IPS-18c (cell line): Measurements from ENCODE around the gene MEAK7.
"Not testable (repeated sequence)": the region's sequence is repeated elsewhere in the genome, so short reads cannot be mapped to it uniquely, and the experiment has no call there.

Experiments
- H3K4me3 ChIP-seq: 2 replicates; pipeline ENCODE4 v1.7.0; 2013; ENCODE audit warnings: low read depth, mild to moderate bottlenecking, low read length, moderate library complexity; ENCODE audit not compliant: insufficient read depth
- H3K9me3 ChIP-seq: one replicate; pipeline ENCODE4 v1.6.1; 2013; ENCODE audit warnings: mild to moderate bottlenecking, low read length, moderate library complexity; ENCODE audit not compliant: control insufficient read depth, insufficient read depth

MEAK7 gene

DNA sequence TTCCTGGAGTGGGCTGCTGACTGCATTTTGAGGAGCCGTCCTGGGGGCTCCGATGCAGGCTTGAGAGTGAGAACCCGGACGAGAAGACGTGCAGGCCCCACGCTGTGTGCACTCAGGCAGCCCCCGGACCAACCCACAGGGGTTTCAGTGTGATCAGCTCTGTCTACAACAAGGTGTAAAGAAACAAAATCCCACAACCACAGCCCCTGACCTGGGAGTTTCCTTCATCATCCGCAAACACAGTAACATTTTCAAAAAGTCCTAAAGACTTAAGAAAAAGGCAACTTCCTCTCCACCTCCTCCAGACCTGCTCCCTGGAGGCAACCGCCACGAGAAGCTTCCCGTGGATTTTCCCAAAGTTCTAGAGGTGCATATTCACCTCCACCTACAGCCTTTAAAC is 15.4 kb upstream of the MEAK7 start:
- no peaks in the 10 kb centered on the region for H3K9me3 ChIP-seq
- H3K4me3 ChIP-seq = no peak overlapping the region

DNA sequence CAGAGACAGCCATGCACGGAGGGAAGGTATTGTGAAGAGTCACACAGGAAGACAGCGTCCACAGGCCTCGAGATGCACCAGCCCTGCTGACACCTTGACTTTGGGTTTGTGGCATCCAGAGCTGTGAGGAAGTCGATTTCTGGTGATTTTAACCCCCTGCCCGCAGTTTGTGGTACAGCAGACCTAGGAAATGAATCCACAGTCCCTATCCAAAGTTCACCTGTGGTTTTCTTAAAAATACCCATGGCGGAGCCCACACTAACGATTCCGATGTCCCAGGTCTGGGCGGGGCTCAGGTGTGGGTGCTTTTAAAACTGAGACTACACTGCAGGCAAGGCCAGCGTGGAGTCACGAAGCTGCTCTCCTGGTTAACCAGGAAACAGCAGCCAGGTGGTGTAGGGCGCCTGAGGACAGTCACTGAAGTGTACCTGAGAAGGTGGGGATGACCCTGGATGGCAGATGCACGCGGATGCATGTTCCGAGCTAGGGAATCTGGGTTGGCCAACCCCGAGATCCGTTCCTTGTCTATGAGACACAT is 14.4 kb upstream of the MEAK7 start:
- Histone ChIP-seq H3K9me3 (no peaks in the 10 kb centered on the region), H3K4me3 (no peak overlapping the region)

DNA sequence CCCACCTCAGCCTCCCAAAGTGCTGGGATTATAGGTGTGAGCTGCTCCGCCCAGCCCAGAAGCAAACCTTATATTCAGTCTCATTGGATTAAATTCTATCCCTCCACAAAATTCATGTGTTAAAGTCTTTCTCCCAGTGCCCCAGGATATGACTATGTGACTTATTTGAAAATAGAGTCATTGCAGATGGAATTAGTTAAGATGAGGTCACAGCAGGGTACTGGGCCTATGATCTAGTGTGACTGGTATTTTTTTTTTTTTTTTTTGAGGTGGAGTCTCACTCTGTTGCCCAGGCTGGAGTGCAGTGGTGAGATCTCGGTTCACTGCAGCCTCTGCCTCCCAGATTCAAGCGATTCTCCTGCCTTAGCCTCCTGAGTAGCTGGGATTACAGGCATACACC is 13.8 kb upstream of the MEAK7 start:
- H3K4me3 ChIP-seq, H3K9me3 ChIP-seq: not testable (repeated sequence)

DNA sequence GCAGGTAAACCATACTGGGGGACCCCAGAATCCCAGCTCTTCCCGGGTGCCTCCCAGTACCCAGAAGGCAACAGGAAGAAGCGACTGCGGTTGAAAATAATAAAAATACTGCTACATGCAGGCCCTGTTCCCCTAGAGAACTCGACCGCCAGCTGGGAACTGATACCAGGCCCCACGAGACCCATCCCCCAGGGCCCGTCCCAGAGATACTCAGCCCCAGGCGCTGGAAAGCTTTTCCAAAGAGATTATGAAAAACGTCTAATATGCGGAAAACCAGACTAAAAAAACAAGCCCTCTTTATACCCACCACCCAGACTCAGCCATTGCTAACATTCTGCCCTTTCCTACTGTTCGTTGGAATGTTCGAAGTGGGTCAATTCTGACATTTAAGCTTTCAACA is 12.9 kb upstream of the MEAK7 start:
- H3K9me3 ChIP-seq = no peaks in the 10 kb centered on the region
- no peak overlapping the region for H3K4me3 ChIP-seq

DNA sequence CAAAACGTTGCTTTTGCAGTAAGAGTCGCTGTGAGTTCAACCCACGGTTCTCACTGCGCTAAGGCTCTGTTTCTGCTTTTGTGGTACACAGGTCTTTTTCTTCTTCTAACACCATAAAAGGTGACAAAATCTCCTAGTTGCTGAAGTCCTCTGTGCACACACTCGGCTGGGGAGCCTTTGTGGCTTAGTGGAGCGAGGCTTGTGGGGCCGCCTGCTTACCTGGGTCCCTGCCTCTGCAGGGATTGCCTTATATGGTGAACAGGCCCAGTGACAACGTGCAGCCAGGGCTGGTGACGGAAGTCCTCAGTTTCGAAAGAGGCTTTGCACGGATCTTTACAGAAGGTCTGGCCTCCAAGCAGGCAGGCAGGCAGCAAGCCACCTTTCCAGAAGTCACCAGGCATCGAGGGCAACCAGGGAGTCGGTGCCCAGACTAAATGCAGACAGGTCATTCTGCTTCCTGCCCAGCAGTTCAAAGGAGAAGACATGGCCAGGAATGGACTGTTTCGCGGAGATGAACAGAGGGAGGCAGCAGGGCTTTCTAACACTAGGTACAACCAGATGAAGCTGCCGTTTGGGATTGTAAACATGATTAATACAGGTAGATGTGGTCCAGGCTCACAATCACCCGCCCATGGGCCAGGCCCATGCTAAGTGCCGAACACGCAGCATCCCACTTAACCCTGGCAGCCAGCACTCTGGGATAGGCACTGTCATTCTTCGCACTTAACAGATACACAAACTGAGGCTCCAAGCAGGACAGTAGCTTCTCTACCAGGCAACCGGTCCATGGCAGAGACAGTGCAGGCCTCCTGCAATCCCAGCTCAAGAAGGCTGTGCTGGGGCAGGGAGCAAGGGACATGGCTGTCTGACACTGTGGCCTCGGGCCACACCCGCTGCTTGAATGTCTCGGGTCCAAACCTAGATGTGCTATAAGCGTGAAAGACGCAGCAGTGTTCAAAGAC is 10.7 kb upstream of the MEAK7 start:
- no peak overlapping the region for H3K4me3 ChIP-seq
- no peaks in the 10 kb centered on the region for H3K9me3 ChIP-seq

DNA sequence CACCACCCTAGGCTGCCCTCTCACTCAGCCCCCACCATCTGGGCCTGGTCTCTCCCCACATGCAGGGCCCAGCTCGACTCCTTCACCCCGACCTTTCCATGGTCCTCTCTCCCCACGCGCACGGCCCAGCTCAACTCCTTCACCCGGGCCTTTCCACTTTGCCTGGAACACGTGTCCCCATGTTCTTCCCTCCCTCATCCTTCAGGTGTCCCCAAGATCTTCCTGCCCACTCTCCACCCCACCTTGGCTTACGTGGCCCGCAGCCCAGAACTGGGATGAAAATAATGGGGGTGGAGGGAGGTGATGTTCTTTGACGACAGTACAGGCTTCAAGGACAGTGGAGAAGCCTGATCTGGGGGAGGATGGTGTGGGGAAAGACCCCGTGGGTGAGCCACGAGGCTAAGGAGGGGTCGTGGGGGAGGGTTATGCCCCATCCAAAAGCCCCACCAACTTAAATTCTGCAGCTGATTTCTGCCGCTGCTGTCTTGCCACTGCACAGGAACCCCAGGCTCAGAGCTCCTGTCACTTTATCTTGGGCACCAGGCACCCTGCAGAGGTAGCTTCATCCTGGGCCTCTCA is 9.9 kb upstream of the MEAK7 start:
- Histone ChIP-seq H3K9me3 (no peaks in the 10 kb centered on the region), H3K4me3 (no peak overlapping the region)

DNA sequence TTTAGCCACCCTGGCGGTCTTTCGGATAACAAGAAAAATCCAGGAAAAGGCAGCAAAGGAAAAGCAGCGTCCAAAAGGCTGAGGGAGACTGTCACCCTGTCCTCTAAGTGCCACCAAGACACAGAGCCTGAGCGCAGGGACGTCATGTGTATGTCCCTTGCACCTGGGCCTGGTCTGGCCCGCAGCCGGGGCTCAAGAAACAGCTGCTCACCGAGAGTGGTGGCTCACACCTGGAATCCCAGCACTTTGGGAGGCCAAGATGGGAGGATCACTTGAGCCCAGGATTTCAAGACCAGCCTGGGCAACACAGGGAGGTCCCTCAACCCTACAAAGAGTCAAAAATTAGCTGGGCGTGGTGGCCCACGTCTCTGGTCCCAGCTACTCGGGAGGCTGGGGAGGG is 9.2 kb upstream of the MEAK7 start:
- Histone ChIP-seq H3K9me3 (no peaks in the 10 kb centered on the region), H3K4me3 (no peak overlapping the region)

DNA sequence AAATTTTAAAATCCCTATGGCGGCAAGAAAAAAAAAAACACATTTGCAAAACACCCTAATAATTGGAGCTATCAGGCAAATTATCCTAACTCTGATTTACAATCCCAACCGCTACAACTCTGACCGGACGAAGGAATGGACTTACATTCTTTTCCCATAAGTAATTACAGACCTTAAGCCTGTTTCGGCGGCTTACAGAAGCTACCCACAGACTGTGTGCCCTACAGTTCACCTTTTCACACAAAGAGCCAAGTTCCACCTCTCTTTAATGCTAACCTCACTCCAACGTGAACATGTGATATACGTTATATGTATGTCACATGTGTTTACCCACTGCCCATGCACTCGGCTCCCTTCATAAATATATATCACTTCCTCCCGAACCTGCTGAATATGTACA is 8.7 kb upstream of the MEAK7 start:
- Histone ChIP-seq H3K4me3 (no peak overlapping the region), H3K9me3 (no peaks in the 10 kb centered on the region)

DNA sequence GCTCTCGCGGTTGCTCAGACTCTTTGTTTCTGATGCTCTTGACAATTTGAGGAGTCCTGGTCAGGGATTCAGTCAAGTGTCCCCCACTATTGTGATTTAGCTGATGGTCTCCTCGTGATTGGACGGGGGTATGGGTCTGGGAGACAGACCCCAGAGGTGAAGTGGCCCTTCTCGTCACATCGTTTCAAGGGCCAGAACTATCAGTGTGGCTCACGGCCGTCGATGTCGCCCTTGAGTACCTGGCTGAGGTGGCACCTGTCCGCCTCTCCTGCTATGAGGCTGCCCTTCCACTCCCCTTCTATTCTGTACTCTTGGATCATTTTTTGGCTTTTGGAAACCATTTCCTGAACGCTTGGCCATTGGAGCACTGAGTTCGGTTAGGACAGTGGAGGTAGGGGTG is 7.4 kb upstream of the MEAK7 start:
- Histone ChIP-seq H3K9me3 (no peaks in the 10 kb centered on the region), H3K4me3 (no peak overlapping the region)

DNA sequence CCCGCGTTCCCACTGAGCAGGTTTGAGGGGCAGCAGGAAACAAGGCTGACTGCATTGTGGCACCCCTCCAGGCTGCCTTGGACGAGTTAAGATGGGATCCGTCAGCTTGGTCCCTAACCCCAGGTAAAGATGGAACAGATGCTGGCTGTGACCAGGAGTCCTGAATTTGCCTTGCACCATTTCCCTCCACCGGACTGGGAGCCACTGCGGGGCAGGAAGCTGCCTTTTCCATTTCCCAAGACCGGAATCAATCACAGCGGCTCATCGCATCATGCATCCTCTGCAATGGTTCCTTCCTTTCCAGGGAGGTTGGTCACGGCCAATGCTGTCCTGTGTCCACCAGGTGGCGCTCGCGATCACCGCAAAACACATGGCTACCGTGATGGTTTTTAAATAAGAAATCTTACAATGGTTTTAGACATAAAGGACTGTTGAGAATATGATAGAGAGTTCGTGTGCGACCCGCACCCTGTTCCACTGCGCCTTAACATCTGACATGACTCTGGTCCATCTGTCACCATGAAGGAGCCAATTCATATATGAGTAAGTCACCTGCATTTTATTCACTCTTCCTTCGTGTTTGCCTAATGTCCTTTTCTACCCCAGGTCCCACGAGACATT is 6.8 kb upstream of the MEAK7 start:
- no peak overlapping the region for H3K4me3 ChIP-seq

DNA sequence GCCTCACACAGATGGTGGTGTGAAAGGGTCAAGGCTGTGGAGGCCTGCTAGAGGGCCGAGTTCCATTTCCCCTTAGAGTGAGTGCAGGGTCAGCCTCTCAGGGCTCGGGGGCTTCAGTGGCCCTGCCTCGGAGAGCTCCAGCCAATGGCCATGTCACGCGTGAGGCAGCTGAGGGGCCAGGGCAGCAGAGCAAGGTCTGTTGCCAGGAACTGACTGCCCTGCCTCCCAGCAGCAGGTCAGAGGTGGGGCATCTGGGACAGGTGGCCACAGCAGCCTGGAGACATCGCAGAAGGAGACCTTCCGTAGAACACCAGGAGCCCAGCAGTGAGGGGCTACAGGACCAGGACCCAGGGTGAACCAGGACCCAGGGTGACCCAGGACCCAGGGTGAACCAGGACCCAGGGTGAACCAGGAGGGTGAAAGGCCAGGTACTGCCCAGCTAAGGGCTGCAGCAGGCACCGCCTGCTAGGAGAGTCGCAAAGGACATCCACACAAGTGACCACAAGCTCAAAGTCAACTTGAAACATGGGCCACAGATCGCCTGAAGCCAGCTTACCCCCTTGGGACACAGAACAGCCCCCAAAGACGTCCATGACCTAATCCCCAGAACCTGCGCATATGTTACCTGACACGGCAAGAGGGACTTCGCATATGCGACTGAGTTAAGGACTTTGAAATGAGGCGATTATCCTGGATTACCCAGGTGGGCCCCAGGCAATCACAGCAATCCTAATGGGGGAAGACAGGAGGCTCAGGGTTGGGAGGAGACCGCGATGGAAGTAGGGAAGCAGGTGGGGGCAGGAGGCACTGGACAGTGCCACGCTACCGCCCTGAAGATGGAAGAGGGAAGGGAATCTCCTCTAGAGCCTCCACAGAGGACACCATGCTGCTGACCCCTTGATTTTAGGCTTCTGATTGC is 4.8 kb upstream of the MEAK7 start:
- H3K9me3 ChIP-seq = peaks cover 1% of the 10 kb centered on the region
- H3K4me3 ChIP-seq = no peak overlapping the region

More for the DNA sequence above, 6.8 kb upstream of the MEAK7 start:
- H3K9me3 ChIP-seq = no peaks in the 10 kb centered on the region

DNA sequence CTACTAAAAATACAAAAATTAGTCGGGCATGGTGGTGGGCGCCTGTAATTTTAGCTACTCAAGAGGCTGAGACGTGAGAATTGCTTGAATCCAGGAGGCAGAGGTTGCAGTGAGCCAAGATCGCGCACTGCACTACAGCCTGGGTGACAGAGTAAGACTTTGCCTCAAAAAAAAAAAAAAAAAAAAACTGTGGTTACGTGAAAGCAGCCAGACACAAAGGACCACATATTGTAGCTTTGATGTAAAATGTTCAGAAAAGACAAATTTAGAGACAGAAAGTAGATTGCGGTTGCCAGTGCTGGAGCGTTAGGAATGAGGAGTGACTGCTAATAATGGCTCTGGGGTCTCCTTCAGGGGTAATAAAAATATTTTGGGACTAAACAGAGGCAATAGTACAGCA is 4.0 kb upstream of the MEAK7 start:
- Histone ChIP-seq H3K9me3 (peaks cover 2% of the 10 kb centered on the region), H3K4me3 (no peak overlapping the region)

DNA sequence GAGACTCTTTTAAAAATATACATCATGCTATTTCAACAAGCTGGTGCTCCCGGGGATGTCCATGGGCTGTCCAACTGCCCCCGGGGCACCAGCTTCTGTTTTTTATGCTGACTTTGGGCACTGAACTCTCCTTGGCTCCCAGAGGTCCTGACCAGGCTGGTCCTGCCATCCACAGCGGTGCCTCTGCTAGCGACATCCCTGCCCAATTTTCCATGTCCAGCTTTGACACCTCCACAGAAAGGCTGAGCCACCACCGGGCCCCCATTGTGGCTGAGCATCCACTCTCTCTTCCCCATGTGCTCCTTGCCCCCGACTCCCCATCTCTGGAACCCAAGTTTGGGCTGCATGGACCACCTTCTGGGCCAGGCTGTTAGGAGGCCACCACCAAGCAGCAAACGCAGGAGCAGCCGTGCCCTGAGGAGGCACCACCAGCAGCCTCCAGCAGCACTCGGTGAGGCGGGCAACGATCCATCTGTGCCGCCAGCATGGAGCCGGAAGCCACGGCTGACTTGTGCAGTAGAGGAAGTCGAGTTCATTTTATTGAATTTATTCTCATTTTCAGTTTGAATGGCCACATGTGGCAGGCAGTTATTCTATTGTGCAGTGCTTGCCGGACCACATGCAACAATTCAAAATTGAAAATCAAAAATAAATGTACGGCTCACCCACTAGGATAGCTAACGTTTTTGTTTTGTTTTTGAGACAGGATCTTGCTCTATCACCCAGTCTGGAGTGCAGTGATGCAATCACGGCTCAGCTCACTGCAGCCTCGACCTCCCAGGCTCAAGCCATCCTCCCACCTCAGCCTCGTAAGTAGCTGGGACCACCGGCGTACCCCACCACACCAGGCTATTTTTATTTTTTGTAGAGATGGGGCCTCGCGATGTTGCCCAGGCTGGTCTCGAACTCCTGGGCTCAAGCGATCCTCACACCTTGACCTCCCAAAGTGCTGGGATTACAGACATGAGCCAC is 2.8 kb upstream of the MEAK7 start:
- Histone ChIP-seq H3K4me3 (no peak overlapping the region), H3K9me3 (peaks cover 2% of the 10 kb centered on the region)

DNA sequence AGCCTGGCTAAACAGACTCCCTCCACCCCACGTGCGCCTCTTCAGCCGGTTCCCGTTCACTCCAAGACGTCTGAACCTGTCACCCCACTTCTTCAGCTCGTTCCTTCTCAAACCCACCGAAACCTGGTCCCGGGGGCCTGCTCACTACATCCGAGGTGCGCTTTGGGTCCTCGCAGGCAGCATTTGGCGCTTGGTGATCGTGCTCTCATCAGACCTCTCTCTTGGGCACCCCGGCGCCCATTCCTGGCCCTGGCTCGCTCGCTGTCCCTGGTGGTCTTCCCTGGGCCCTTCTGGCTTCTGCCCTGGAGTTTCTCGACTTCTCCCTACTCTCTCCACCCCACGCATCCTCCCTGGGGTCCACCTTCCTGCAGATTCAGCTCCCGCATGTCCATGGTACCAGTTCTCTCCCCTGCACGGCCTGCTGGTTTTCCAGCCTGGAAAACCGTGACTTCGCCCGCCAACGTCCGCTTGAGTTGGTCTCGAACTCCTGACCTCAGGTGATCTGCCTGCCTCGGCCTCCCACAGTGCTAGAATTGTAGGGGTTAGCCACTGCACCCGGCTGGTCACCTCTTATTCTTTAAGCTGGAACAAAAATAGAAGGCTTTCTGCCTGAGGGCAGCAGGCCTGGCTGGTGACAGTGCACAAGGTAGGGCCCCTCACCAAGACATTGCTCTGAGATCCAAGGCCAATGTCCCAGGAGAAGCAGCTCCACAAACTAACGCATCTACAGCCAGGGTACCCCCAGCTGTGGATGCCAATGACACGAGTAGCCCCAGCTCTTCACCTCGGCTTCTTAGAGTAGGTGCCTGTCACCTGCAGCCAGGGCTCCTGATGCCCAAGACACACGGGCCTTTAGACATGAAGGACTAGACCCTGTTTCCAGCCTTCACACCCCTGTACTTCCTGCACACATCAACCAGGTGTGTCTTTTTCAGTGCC is 1.1 kb upstream of the MEAK7 start:
- peaks cover 4% of the 10 kb centered on the region for H3K9me3 ChIP-seq
- H3K4me3 ChIP-seq = peak overlapping the region; percentile 46

DNA sequence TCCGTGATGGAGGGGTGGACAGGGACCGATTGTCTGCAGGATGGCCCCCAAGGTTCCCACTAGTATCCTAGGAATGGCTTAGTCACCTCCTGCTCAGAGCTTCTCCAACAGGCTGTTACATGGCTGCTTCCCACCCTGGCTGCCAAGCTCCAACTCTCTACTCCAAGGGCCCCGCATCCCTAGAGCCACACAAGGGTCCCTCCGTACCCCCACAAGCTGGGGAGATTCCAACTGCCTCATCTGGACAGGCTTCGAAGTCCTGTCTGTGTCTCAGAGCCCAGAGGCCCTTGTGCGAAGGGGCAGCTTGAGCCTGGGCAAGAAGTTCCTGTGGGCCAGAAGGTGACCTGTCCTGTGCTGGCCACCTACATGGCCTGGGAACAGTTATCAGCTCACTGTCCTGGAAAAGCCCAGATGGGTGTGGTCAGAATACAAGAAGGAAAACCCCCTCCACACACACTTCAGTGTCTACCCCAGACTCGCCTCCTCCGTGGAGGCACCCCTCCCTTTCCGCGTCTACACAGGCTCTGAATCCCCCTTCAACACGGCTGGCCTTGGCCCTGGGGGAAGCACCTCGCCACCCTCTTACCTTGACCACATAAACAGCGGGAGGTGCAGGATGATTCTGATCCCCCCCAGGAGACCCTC is 586 bp downstream of the MEAK7 start:
- Histone ChIP-seq H3K4me3 (peak overlapping the region; percentile 97), H3K9me3 (peaks cover 4% of the 10 kb centered on the region)
